ENCODE data around the gene PDZD8. TPM values are rescaled to one million over a fixed set of nuclear protein-coding genes. Genes with fewer than 3 reads are reported as not detected.

The PDZD8 gene
- total RNA-seq: 10 to 100 TPM; 53.3 to 60.1 TPM
- 21.5 TPM for polyA plus RNA-seq (2013, experiment 1 of 2)
- polyA plus RNA-seq (2013, experiment 2 of 2): 19.2 TPM
- long read RNA-seq, experiment 1, full-length matches to known transcripts: 4 of 19 reads
- long read RNA-seq, experiment 1, partial matches to known transcripts: 1 of 19 reads
- long read RNA-seq, experiment 1, other reads (novel, unspliced or antisense): 14 of 19 reads
- long read RNA-seq, experiment 2, full-length matches to known transcripts: 53 of 87 reads
- long read RNA-seq, experiment 2, partial matches to known transcripts: 1 of 87 reads
- long read RNA-seq, experiment 2, other reads (novel, unspliced or antisense): 33 of 87 reads
- long read RNA-seq, experiment 3, full-length matches to known transcripts: 3 of 15 reads
- long read RNA-seq, experiment 3, partial matches to known transcripts: 0 of 15 reads
- long read RNA-seq, experiment 3, other reads (novel, unspliced or antisense): 12 of 15 reads
- long read RNA-seq, experiment 4, partial matches to known transcripts: 0 of 2 reads
- long read RNA-seq, experiment 4, other reads (novel, unspliced or antisense): 2 of 2 reads

- Histone ChIP-seq H3K9me3 (ENCODE audit: control insufficient read depth, low read length) (no peaks in the 10 kb centered on the region), H3K4me3 (ENCODE audit: low read length) (peak within 1 kb of the TSS; percentile 88), H3K27ac (ENCODE audit: low read depth, low read length) (peak within 1 kb of the TSS; percentile 47), H3K9ac (ENCODE audit: extremely low read depth, low read length, poor library complexity, severe bottlenecking) (peak within 1 kb of the TSS; percentile 61), H3K27me3 (ENCODE audit: control insufficient read depth, insufficient read depth, low read length, poor library complexity, severe bottlenecking) (peaks cover 38% of the 10 kb centered on the region), H3K36me3 (ENCODE audit: control insufficient read depth, insufficient read depth, low read length) (no peaks in the 10 kb centered on the region), H3K4me1 (ENCODE audit: control insufficient read depth, insufficient read depth, low read length) (no peaks in the 10 kb centered on the region)
- peak within 1 kb of the TSS; percentile 84 for H3K27ac Mint-ChIP-seq
- no peak for TF ChIP-seq CTCF (conservative IDR thresholded peaks at IDR 0.05)
- peaks cover 4% of the 10 kb centered on the region for H3K36me3 Mint-ChIP-seq (ENCODE audit: low read depth)
- peaks cover 43% of the 10 kb centered on the region for H3K27me3 Mint-ChIP-seq (ENCODE audit: insufficient read depth)
- H3K9me3 Mint-ChIP-seq: no peaks in the 10 kb centered on the region
- peak; percentile 97 for DNase-seq
- H3K4me1 Mint-ChIP-seq: peaks cover 18% of the 10 kb centered on the region
- H3K4me3 Mint-ChIP-seq: peak within 1 kb of the TSS; percentile 85
- WGBS, 2 experiments (ENCODE audit: insufficient coverage in 1 of 2, insufficient read length in 1 of 2): 0% methylated on average over 45 to 103 of the region's 103 CpGs
Measured at GRCh38 chr10:117375360-117376178, at the start of gene PDZD8. PDZD8 (minus strand) TSS chr10:117375440; CDS start chr10:117375227, 213 bp downstream.

- no peaks in the 10 kb centered on the region for H3K36me3 ChIP-seq (ENCODE audit: control insufficient read depth, insufficient read depth, low read length)
- peaks cover 6% of the 10 kb centered on the region for H3K4me1 ChIP-seq (ENCODE audit: control insufficient read depth, insufficient read depth, low read length)
- H3K36me3 Mint-ChIP-seq (ENCODE audit: low read depth): no peaks in the 10 kb centered on the region
- no peaks in the 10 kb centered on the region for H3K9me3 ChIP-seq (ENCODE audit: control insufficient read depth, low read length)
- TF ChIP-seq CTCF (conservative IDR thresholded peaks at IDR 0.05): no peak
- H3K27me3 ChIP-seq (ENCODE audit: control insufficient read depth, insufficient read depth, low read length, poor library complexity, severe bottlenecking): no peaks in the 10 kb centered on the region
- H3K4me3 ChIP-seq (ENCODE audit: low read length): no peak overlapping the region
- no peak overlapping the region for H3K27ac Mint-ChIP-seq
- H3K27ac ChIP-seq (ENCODE audit: low read depth, low read length): no peak overlapping the region
- DNase-seq: no peak
- H3K4me1 Mint-ChIP-seq: peaks cover 55% of the 10 kb centered on the region
- H3K27me3 Mint-ChIP-seq (ENCODE audit: insufficient read depth): no peaks in the 10 kb centered on the region
- no peak overlapping the region for H3K4me3 Mint-ChIP-seq
- 91 to 100% methylated on average over 1 to 6 of the region's 6 CpGs for whole genome bisulfite sequencing, 2 experiments (ENCODE audit: insufficient coverage in 1 of 2, insufficient read length in 1 of 2)
- no peak overlapping the region for H3K9ac ChIP-seq (ENCODE audit: extremely low read depth, low read length, poor library complexity, severe bottlenecking)
- no peaks in the 10 kb centered on the region for H3K9me3 Mint-ChIP-seq
Measured at GRCh38 chr10:117424171-117424570, 48.9 kb upstream of the PDZD8 start.

GRCh38 chr10:117421985-117422384 is 46.7 kb upstream of the PDZD8 start:
- 94 to 98% methylated on average over 2 to 5 of the region's 5 CpGs for WGBS, 2 experiments (ENCODE audit: insufficient coverage in 1 of 2, insufficient read length in 1 of 2)
- Histone ChIP-seq H3K4me3 (ENCODE audit: low read length) (no peak overlapping the region), H3K27me3 (ENCODE audit: control insufficient read depth, insufficient read depth, low read length, poor library complexity, severe bottlenecking) (no peaks in the 10 kb centered on the region), H3K4me1 (ENCODE audit: control insufficient read depth, insufficient read depth, low read length) (peaks cover 6% of the 10 kb centered on the region), H3K9ac (ENCODE audit: extremely low read depth, low read length, poor library complexity, severe bottlenecking) (no peak overlapping the region), H3K36me3 (ENCODE audit: control insufficient read depth, insufficient read depth, low read length) (no peaks in the 10 kb centered on the region), H3K9me3 (ENCODE audit: control insufficient read depth, low read length) (no peaks in the 10 kb centered on the region), H3K27ac (ENCODE audit: low read depth, low read length) (no peak overlapping the region)
- no peak for DNase-seq
- H3K9me3 Mint-ChIP-seq: no peaks in the 10 kb centered on the region
- H3K27ac Mint-ChIP-seq: no peak overlapping the region
- no peaks in the 10 kb centered on the region for H3K27me3 Mint-ChIP-seq (ENCODE audit: insufficient read depth)
- peaks cover 42% of the 10 kb centered on the region for H3K4me1 Mint-ChIP-seq
- H3K4me3 Mint-ChIP-seq: no peak overlapping the region
- TF ChIP-seq CTCF (conservative IDR thresholded peaks at IDR 0.05): no peak
- H3K36me3 Mint-ChIP-seq (ENCODE audit: low read depth): no peaks in the 10 kb centered on the region

All from endodermal cell (in vitro differentiated cells).